Eye (tissue), 1 donor: ENCODE measurements around the gene SLC15A4.
"Not testable (repeated sequence)": the region's sequence is repeated elsewhere in the genome, so short reads cannot be mapped to it uniquely, and the experiment has no call there.

Experiments
- DNase-seq: peaks from one replicate; pipeline ENCODE4 v3.0.0-alpha.2; 2015

Gene SLC15A4

GRCh38 chr12:128813392-128813791 is 10.4 kb downstream of the SLC15A4 start:
- no peak for DNase-seq

GRCh38 chr12:128811806-128812205 is 12.0 kb downstream of the SLC15A4 start:
- no peak for DNase-seq

GRCh38 chr12:128810182-128811127 is 13.3 kb downstream of the SLC15A4 start:
- no peak for DNase-seq

- DNase-seq: no peak
Measured at GRCh38 chr12:128808651-128809050, 15.1 kb downstream of the SLC15A4 start.

GRCh38 chr12:128807161-128807724 is 16.5 kb downstream of the SLC15A4 start:
- DNase-seq: no peak

GRCh38 chr12:128806573-128806972 is 17.2 kb downstream of the SLC15A4 start:
- DNase-seq: no peak

GRCh38 chr12:128805406-128805805 is 18.4 kb downstream of the SLC15A4 start:
- not testable (repeated sequence) for DNase-seq

GRCh38 chr12:128804762-128805161 is 19.0 kb downstream of the SLC15A4 start:
- DNase-seq: no peak

- DNase-seq: no peak
Measured at GRCh38 chr12:128803788-128804187, 20.0 kb downstream of the SLC15A4 start.

GRCh38 chr12:128802756-128803155 is 21.0 kb downstream of the SLC15A4 start:
- DNase-seq: no peak

- DNase-seq: no peak
Measured at GRCh38 chr12:128801879-128802391, 21.8 kb downstream of the SLC15A4 start.

GRCh38 chr12:128800606-128801005 is 23.2 kb downstream of the SLC15A4 start:
- DNase-seq: no peak

GRCh38 chr12:128798571-128799341 is 25.0 kb downstream of the SLC15A4 start:
- no peak for DNase-seq

GRCh38 chr12:128797119-128798118 is 26.3 kb downstream of the SLC15A4 start:
- no peak for DNase-seq

GRCh38 chr12:128796439-128797118 is 27.2 kb downstream of the SLC15A4 start:
- no peak for DNase-seq

- no peak for DNase-seq
Measured at GRCh38 chr12:128795530-128796361, 28.0 kb downstream of the SLC15A4 start.

- DNase-seq: no peak
Measured at GRCh38 chr12:128794661-128795529, 28.9 kb downstream of the SLC15A4 start.

- DNase-seq: no peak
Measured at GRCh38 chr12:128793701-128794100, 30.1 kb downstream of the SLC15A4 start.

- no peak for DNase-seq
Measured at GRCh38 chr12:128792881-128793280, 30.9 kb downstream of the SLC15A4 start.
